A673 (cell line): ENCODE data around the gene ANAPC10.

Experiments used
- CTCF ChIP-seq: fragments of 300-800, 200-600 bp; sonication (generic); conservative IDR thresholded peaks from 2 replicates; pipeline ENCODE4 v1.5.1; 2017; ENCODE audit warnings: low read depth, mild to moderate bottlenecking, antibody characterized with exemption, low read length, moderate library complexity, mixed read lengths
- EZH2 ChIP-seq: fragments of 200-600 bp; sonication (generic); IDR thresholded peaks from 2 replicates; pipeline ENCODE4 v1.6.1; 2017; ENCODE audit warnings: borderline replicate concordance, low read depth, mild to moderate bottlenecking, mixed read lengths, antibody characterized with exemption, low read length; ENCODE audit not compliant: poor library complexity, severe bottlenecking

- no peak for TF ChIP-seq CTCF
- no peak for TF ChIP-seq EZH2
Measured at GRCh38 chr4:145019346-145019745, 78.7 kb downstream of the ANAPC10 start.
